GM18505 (cell line): ENCODE results near the gene NAGK.

ENCODE experiments used
- ATAC-seq: cut with Tn5 transposase; IDR thresholded peaks from one replicate; pipeline ENCODE4 v1.9.1; 2021; ENCODE audit not compliant: unreplicated experiment
- POLR2A ChIP-seq: IDR thresholded peaks from 4 replicates; pipeline ENCODE4 v1.6.1; 2011; ENCODE audit warnings: borderline replicate concordance; ENCODE audit not compliant: insufficient read depth, insufficient read length; ENCODE audit errors: extremely low read depth

The NAGK gene

DNA sequence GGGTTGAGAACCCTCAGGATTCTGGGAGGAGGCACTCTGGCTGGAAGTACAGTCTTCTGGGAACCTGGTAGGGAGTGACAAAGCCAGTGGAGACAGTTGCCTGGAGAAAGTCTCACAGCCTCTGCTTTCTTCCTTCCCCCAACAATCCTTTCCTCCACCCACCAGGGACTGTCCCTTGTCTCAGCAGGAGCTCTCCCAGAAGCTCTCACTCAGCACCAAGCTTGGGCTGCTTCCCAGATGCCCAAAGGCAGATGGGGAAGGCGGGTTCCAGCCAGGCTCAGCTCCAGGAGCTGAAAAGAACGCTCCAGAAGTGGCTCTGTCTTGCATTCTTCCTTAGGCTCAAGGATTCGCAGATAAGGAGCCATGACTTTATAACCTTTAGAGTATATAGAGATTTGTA, 7.6 kb upstream of the NAGK start:
- ATAC-seq, result no peak
- TF ChIP-seq POLR2A, result no peak

DNA sequence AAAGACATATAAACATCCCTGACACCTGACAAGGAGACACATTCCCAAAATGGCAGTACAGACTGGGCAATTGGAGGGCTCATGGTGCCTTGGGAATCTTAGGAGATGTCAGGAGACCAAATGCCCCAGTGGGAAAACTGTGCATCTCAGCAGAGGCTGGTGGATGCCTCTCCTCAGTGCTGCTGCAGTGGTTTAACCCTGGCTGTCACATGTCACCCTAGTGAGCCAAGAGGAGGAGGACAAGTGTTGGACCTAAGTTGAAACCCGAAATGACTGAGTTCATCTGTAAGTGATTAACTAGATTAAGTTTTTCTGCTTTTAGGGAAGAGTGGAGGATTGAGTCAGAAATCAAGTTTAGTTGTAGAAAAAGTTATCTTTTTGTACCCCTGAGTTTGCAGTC, 5.2 kb upstream of the NAGK start:
- ATAC-seq, result no peak

DNA sequence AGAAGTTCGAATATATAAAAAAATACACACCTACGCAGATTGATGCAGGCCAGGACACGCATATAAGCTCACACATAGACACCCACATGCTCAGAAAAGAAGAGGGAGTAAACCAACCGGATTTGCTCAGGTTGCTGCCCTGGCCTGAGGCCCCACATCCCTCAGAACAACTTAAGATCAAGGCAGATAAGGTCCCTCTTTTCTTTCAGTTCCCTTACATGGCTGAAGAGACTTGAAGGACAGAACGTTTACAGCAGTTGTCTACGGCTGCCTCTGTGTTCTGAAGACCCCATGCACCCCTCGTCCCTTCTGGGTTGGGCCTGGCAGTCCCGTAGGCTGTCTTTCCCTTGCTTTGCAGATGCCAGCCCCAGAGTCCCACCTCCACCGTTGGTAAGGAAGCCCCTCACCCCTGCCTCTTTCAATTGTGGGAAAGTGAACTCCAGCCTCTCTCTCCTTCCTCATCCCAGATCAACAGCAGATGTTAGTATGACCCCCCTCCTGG, 4.3 kb upstream of the NAGK start:
- peak; percentile 45 for TF ChIP-seq POLR2A
- no peak for ATAC-seq

More for the DNA sequence above, 5.2 kb upstream of the NAGK start:
- no peak for TF ChIP-seq POLR2A

DNA sequence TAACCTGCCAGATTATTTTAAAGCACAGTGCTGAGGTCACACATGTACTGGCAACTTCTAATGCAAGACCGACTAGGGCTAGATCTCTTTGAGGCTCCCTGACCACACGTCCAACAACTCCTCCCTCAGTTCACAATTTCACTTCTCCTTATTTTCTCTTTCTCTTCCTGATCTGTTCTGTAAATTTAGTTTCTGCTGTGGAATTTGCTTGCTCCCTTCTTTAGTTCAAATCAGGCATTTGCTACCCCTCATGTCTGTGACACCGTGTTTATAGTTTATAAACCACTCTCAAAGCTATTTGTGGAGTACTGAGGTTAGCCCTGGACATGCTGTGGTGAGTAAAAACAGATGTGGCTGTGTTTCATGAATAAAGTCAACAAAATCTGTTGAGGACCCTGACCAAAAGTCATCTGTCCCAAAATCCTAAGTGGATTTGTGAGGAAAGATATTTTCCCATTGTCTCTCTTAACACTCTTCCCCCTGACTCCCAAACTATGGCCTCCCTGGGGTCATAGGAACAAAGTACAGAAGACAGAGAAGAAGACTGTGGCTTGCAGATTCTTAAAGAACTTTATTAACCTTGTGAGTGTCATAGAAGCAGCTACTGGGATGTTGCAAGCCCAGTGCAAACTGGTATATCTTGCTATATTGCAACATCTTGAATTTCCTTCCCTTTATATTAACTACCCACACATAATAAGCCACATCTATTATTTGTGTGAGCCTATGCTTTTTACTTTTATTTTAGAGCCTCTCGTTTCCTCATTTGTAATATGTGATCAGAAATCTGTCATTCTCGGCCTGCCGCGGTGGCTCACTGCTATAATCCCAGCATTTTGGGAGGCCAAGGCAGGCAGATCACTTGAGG, 3.5 kb upstream of the NAGK start:
- no peak for ATAC-seq
- TF ChIP-seq POLR2A, result no peak

DNA sequence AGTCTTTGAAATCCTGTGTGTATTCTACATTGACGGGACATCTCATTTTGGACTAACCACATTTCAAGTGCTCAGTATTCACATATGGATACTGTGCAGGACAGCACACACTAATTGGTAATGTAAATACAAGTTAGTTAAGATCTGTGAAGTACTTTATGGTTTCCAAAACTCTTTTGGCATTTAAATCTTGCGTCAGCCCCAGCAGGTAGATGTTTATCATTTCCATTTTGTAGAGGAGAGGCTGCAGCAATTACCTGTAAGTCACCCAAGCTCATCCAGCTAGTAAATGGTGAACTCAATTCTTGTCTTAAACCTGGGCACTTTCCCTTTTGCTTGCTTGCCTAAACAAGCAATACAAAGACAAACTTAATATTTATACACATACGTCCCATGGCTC, 1.6 kb upstream of the NAGK start:
- no peak for ATAC-seq
- no peak for TF ChIP-seq POLR2A

DNA sequence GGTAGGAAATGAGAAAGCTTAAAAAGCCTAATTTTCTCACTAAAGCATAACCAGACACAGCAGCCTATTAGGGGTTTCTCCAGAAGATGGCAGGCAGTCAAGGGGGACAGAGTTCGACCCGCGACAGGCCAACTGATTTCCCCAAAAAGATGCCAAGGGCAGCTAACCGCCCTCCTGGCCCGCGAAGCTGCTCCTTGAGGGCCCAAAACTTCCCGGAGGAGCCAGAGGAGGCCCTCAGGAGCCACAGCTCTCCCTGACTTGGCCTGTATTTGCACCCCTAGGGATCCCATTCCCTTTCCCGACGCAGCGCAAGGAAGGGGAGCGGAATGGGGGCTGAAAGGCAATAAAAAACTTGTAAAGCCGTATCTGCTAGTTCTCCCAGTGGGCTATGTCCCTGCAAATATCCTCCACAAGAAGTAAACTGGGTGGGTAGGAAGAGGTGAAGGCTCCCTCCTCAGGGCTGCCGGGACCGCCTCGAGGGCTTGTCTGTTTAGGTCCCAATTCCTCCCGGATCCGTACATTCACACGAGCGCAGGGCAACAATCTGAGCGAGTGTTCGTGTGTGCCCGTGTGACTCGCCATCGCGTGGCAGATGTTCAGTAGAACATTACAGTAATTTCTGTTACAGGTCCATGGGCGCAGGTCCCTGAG, 756 bp upstream of the NAGK start:
- TF ChIP-seq POLR2A, result no peak
- ATAC-seq, result peak; percentile 5

DNA sequence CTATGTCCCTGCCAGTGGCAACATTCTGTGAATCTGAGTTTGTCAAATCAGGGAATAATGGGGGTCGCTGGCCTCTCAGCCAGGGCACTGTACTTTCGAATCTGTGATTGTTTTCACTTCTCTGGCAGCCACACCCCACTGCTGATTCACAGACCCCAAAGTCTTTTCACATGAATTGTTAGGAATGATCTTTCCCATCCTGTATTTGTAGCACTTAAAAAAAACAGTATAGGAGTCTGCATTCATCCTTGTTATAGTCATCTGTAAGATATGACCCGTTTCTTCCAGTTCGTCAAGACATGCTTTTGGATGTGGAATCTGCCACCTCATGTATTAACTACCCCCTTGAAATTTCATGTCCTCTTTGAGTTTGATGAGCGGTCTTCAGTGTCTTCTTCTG, 928 bp downstream of the NAGK start:
- no peak for TF ChIP-seq POLR2A
- ATAC-seq, result no peak

DNA sequence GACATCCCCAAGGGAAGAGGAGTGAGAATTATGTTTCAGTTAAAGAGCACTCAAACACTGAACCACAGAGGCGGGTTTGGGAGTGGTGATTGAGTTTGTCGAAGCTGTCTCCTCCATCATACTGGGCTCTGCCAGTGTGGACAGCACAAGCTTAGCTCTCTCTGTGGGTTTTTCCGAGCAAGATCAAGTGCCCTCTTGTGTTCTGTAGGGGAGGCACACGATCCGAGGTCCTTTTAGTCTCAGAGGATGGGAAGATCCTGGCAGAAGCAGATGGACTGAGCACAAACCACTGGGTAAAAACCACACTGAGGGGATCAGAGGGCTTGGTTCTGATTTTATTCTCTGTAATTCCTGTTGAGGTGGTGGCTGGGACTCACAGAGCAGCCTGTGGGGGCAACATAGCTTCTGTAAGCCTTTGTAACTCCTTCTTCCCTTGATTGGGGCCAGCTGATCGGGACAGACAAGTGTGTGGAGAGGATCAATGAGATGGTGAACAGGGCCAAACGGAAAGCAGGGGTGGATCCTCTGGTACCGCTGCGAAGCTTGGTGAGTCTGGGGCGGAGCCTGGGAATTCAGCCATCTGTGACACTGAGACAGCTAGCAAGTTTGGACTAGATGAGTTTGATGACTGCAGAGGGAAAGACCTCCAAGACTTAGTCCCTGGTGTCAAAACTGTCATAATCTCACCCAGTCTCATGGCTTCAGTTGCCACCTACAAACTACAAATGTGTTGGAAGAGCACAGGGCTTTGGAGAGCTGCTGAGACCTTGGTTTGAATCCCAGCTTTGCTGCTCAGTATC, 2.0 kb downstream of the NAGK start:
- ATAC-seq, result no peak

DNA sequence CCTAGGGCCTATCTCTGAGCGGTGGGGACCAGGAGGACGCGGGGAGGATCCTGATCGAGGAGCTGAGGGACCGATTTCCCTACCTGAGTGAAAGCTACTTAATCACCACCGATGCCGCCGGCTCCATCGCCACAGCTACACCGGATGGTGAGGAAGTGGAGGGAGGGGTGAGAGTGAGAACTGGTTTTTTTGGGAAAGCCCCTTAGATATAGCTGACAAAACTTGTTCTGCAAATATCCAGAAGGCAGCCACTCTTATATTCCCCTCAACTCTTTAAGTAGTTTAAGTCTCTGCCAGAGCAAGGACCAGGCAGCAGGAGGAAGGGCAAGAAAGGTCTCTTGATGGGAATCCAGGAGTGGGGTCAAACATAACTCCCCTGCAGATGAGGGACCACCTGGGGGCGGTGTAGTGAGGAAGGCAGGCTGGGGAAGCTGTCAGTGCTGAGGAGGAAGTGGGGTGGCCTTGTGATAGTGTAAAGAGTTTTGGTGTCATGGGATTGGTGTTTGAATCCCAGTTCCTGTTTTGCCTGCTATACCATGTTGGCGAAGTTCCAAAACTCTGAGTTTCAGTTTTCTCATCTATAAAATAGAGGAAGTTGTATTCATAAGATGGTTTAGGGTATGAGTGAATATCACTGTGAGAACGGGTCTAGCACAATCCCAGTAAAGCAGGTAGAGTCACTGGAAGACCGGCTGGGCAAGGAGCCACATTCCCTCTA, 3.4 kb downstream of the NAGK start:
- peak; percentile 38 for ATAC-seq
- peak; percentile 23 for TF ChIP-seq POLR2A

More for the DNA sequence above, 2.0 kb downstream of the NAGK start:
- TF ChIP-seq POLR2A, result no peak

DNA sequence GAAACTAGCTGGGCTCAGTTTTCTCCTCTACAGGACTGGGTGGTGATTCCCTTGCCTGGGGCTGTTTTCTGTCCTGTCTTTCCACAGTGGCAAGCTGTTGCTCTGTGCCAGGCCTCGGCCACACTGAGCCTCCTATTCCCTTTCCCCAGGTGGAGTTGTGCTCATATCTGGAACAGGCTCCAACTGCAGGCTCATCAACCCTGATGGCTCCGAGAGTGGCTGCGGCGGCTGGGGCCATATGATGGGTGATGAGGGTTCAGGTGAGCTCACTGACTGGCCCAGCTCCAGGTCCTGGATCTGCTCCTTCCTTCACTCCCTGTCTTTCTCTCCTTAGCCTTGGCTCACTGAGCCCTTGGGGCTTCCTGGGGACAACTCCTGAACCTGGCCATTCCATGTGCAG, 4.0 kb downstream of the NAGK start:
- TF ChIP-seq POLR2A, result no peak
- ATAC-seq, result no peak

DNA sequence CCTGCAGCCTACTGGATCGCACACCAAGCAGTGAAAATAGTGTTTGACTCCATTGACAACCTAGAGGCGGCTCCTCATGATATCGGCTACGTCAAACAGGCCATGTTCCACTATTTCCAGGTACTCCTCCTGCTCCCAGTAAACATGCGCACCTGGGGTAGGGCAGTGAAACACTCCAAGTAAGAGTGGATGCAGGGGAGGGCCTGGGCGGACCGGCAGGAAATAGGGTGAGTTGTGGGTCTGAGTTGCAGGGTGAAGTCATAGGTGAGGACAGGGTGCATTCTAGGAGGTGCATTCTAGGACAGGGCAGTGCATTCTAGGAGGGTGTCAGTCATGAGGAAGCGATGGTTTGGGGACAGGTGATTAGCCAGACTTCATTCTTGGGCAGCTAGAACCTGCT, 5.0 kb downstream of the NAGK start:
- TF ChIP-seq POLR2A, result no peak
- ATAC-seq, result no peak

DNA sequence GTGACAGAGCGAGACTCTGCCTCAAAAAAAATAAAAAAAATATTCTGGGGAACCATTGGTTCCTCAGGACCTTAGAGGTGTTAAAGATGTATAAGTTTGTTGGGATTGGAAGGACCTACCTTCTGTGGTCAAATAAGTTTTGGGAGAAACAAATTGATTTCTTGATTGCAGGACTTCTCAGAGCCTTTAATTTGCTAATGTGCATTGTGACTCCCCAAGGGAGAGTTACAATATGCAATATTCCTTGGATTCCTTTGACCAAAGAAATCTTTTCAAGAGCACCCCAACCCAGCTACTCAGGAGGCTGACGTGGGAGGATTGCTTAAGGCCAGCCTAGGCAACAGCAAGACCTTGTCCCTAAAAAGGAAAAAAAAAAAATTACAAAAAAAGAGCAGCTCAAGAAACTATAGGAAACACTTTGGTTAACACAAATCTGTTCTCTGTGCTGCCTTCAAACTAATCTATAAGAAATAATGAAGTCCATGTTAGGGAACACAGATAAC, 6.5 kb downstream of the NAGK start:
- TF ChIP-seq POLR2A, result no peak
- ATAC-seq, result no peak
